ENCODE measurements around the gene VAV2. TPM values are rescaled to one million over a fixed set of nuclear protein-coding genes. Genes with fewer than 3 reads are reported as not detected.

The VAV2 gene
- total RNA-seq, 4 donors from 2014 or later, result 9.1 to 13.5 (median 10.1) TPM

GRCh38 chr9:133797406-133798105, 194.6 kb downstream of the VAV2 start:
- Histone ChIP-seq H3K27me3 (no peaks in the 10 kb centered on the region), H3K36me3 (peaks cover 0 to 15% (median 0%) of the 10 kb centered on the region in 4 donors), H3K4me3 (no peak overlapping the region), H3K4me1 (peaks cover 7 to 12% (median 10%) of the 10 kb centered on the region in 4 donors), H3K9me3 (no peaks in the 10 kb centered on the region), H3K27ac (replicated peaks in 1 of 4) (no peak overlapping the region)
- intact Hi-C loops (cut with DNase I), result loop anchor here (10.0 kb wide), 1 partner anchor 297 kb away; no protein-coding TSS in a partner anchor
- DNase-seq (ENCODE audit: extremely low spot score), result no peak
- WGBS, result 84% methylated on average over 7 of the region's 22 CpGs
- TF ChIP-seq POLR2A (IDR thresholded peaks at IDR 0.05; ENCODE audit: low read depth), result no peak
- TF ChIP-seq EP300 (IDR thresholded peaks at IDR 0.05), result no peak

- no CpG with 5 or more reads among the region's 11 CpGs for WGBS
Observed at GRCh38 chr9:133796562-133796961, 195.6 kb downstream of the VAV2 start.

GRCh38 chr9:133795049-133795448, 197.1 kb downstream of the VAV2 start:
- no peak overlapping the region for H3K4me3 ChIP-seq
- H3K9me3 ChIP-seq, result no peaks in the 10 kb centered on the region
- TF ChIP-seq CTCF (IDR thresholded peaks at IDR 0.05), result no peak
- TF ChIP-seq POLR2A (IDR thresholded peaks at IDR 0.05; ENCODE audit: low read depth), result no peak
- TF ChIP-seq POLR2AphosphoS5 (IDR thresholded peaks at IDR 0.05), result no peak
- TF ChIP-seq EP300 (IDR thresholded peaks at IDR 0.05), result no peak
- 82% methylated on average over 8 of the region's 8 CpGs for WGBS
- peaks cover 8 to 15% (median 12%) of the 10 kb centered on the region in 4 donors for H3K4me1 ChIP-seq
- H3K27ac ChIP-seq (replicated peaks in 1 of 4), result no peak overlapping the region
- peaks cover 0 to 25% (median 11%) of the 10 kb centered on the region in 4 donors for H3K36me3 ChIP-seq
- no peak for DNase-seq (ENCODE audit: extremely low spot score)
- intact Hi-C loops (cut with DNase I), result loop anchor here (10.0 kb wide), 1 partner anchor 300 kb away; no protein-coding TSS in a partner anchor
- H3K27me3 ChIP-seq, result no peaks in the 10 kb centered on the region

More at GRCh38 chr9:133796562-133796961, 195.6 kb downstream of the VAV2 start:
- H3K27me3 ChIP-seq, result no peaks in the 10 kb centered on the region
- H3K4me3 ChIP-seq, result no peak overlapping the region
- TF ChIP-seq CTCF (IDR thresholded peaks at IDR 0.05) (no peak), POLR2AphosphoS5 (IDR thresholded peaks at IDR 0.05) (no peak), POLR2A (IDR thresholded peaks at IDR 0.05; ENCODE audit: low read depth) (no peak), EP300 (IDR thresholded peaks at IDR 0.05) (no peak)
- H3K4me1 ChIP-seq, result peaks cover 7 to 12% (median 10%) of the 10 kb centered on the region in 4 donors
- H3K36me3 ChIP-seq, result peaks cover 0 to 18% (median 1%) of the 10 kb centered on the region in 4 donors
- intact Hi-C loops (cut with DNase I), result loop anchor here (10.0 kb wide), 1 partner anchor 298 kb away; no protein-coding TSS in a partner anchor
- no peak for DNase-seq (ENCODE audit: extremely low spot score)
- H3K27ac ChIP-seq (replicated peaks in 1 of 4), result no peak overlapping the region
- H3K9me3 ChIP-seq, result no peaks in the 10 kb centered on the region

- DNase-seq (ENCODE audit: extremely low spot score), result no peak
- WGBS, result 87% methylated on average over 14 of the region's 27 CpGs
- intact Hi-C loops (cut with DNase I), result loop anchor here (10.0 kb wide), 1 partner anchor 301 kb away; no protein-coding TSS in a partner anchor
- Histone ChIP-seq H3K9me3 (no peaks in the 10 kb centered on the region), H3K36me3 (peaks cover 0 to 32% (median 11%) of the 10 kb centered on the region in 4 donors), H3K4me1 (peaks cover 15 to 23% (median 20%) of the 10 kb centered on the region in 4 donors), H3K27me3 (no peaks in the 10 kb centered on the region), H3K27ac (replicated peaks in 1 of 4) (no peak overlapping the region), H3K4me3 (no peak overlapping the region)
- TF ChIP-seq POLR2AphosphoS5 (IDR thresholded peaks at IDR 0.05) (no peak), CTCF (IDR thresholded peaks at IDR 0.05) (no peak)
Observed at GRCh38 chr9:133794016-133794760, 197.9 kb downstream of the VAV2 start.

GRCh38 chr9:133793471-133793870, 198.7 kb downstream of the VAV2 start:
- Histone ChIP-seq H3K4me1 (peaks cover 15 to 28% (median 26%) of the 10 kb centered on the region in 4 donors), H3K36me3 (peaks cover 0 to 30% (median 13%) of the 10 kb centered on the region in 4 donors), H3K9me3 (no peaks in the 10 kb centered on the region), H3K27me3 (no peaks in the 10 kb centered on the region), H3K27ac (replicated peaks in 1 of 4) (no peak overlapping the region), H3K4me3 (peak overlapping the region in 1 of 4 donors; percentile 22)
- intact Hi-C loops (cut with DNase I), result loop anchor here (1.0 to 10.0 kb wide), 2 partner anchors 200 to 301 kb away; no protein-coding TSS in a partner anchor
- 37% methylated on average over 11 of the region's 13 CpGs for WGBS
- no peak for TF ChIP-seq POLR2A (IDR thresholded peaks at IDR 0.05; ENCODE audit: low read depth)
- no peak for TF ChIP-seq POLR2AphosphoS5 (IDR thresholded peaks at IDR 0.05)
- no peak for TF ChIP-seq CTCF (IDR thresholded peaks at IDR 0.05)
- TF ChIP-seq EP300 (IDR thresholded peaks at IDR 0.05), result no peak
- no peak for DNase-seq (ENCODE audit: extremely low spot score)

Data from esophagus muscularis mucosa (tissue), 4 donors.